ENCODE data around the gene CEP43.

Gene CEP43

GRCh38 chr6:166969390-166970002 lies 29.7 kb upstream of the CEP43 start:
- no peaks in the 10 kb centered on the region for H3K27me3 ChIP-seq (ENCODE audit: control insufficient read depth in 2 of 2, insufficient read depth in 2 of 2, low read length in 2 of 2)
- H3K4me3 ChIP-seq (ENCODE audit: low read length in 2 of 2): no peak overlapping the region
- H3K36me3 ChIP-seq (ENCODE audit: control insufficient read depth in 2 of 2, insufficient read depth in 2 of 2, low read length in 2 of 2): no peaks in the 10 kb centered on the region
- no peaks in the 10 kb centered on the region for H3K9me3 ChIP-seq (ENCODE audit: control insufficient read depth in 2 of 2, low read length in 2 of 2)
- H3K27ac ChIP-seq (ENCODE audit: low read depth in 2 of 2, low read length in 2 of 2): no peak overlapping the region
- no peak overlapping the region for H3K9ac ChIP-seq (ENCODE audit: low read depth in 1 of 2, low read length in 2 of 2)
- no peaks in the 10 kb centered on the region for H3K4me1 ChIP-seq (ENCODE audit: control insufficient read depth in 2 of 2, insufficient read depth in 2 of 2, low read length in 2 of 2)

- no peak overlapping the region for H3K27ac ChIP-seq (ENCODE audit: low read depth in 2 of 2, low read length in 2 of 2)
- H3K9ac ChIP-seq (ENCODE audit: low read depth in 1 of 2, low read length in 2 of 2): no peak overlapping the region
- H3K9me3 ChIP-seq (ENCODE audit: control insufficient read depth in 2 of 2, low read length in 2 of 2): no peaks in the 10 kb centered on the region
- no peaks in the 10 kb centered on the region for H3K4me1 ChIP-seq (ENCODE audit: control insufficient read depth in 2 of 2, insufficient read depth in 2 of 2, low read length in 2 of 2)
- H3K4me3 ChIP-seq (ENCODE audit: low read length in 2 of 2): no peak overlapping the region
- H3K27me3 ChIP-seq (ENCODE audit: control insufficient read depth in 2 of 2, insufficient read depth in 2 of 2, low read length in 2 of 2): no peaks in the 10 kb centered on the region
- H3K36me3 ChIP-seq (ENCODE audit: control insufficient read depth in 2 of 2, insufficient read depth in 2 of 2, low read length in 2 of 2): no peaks in the 10 kb centered on the region
Observed at GRCh38 chr6:166970091-166970490, 29.1 kb upstream of the CEP43 start.

DNA sequence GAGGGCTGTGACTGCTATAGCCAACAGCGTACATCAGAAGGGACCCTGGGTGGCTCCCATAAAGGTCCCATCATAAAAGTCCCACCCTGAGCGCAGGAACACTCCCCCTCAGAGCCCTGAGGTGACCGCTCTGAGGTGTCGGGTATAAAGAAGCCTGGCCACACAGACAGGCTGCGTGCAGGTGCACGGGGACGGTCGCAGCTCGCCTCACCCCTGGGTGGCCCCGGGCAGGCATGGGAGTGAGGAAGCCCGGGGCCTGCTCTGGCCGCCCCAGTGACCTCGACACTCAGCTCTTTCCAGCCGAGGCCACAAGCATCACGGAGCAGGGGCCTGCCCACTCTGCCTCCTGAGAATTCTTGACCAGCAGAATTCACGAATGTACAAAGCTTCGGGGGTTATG lies 28.4 kb upstream of the CEP43 start:
- Histone ChIP-seq H3K4me1 (ENCODE audit: control insufficient read depth in 2 of 2, insufficient read depth in 2 of 2, low read length in 2 of 2) (no peaks in the 10 kb centered on the region), H3K9me3 (ENCODE audit: control insufficient read depth in 2 of 2, low read length in 2 of 2) (no peaks in the 10 kb centered on the region), H3K4me3 (ENCODE audit: low read length in 2 of 2) (no peak overlapping the region), H3K27ac (ENCODE audit: low read depth in 2 of 2, low read length in 2 of 2) (no peak overlapping the region), H3K27me3 (ENCODE audit: control insufficient read depth in 2 of 2, insufficient read depth in 2 of 2, low read length in 2 of 2) (no peaks in the 10 kb centered on the region), H3K36me3 (ENCODE audit: control insufficient read depth in 2 of 2, insufficient read depth in 2 of 2, low read length in 2 of 2) (no peaks in the 10 kb centered on the region), H3K9ac (ENCODE audit: low read depth in 1 of 2, low read length in 2 of 2) (no peak overlapping the region)

- Histone ChIP-seq H3K9me3 (ENCODE audit: control insufficient read depth in 2 of 2, low read length in 2 of 2) (no peaks in the 10 kb centered on the region), H3K4me3 (ENCODE audit: low read length in 2 of 2) (no peak overlapping the region), H3K9ac (ENCODE audit: low read depth in 1 of 2, low read length in 2 of 2) (no peak overlapping the region), H3K36me3 (ENCODE audit: control insufficient read depth in 2 of 2, insufficient read depth in 2 of 2, low read length in 2 of 2) (no peaks in the 10 kb centered on the region), H3K27me3 (ENCODE audit: control insufficient read depth in 2 of 2, insufficient read depth in 2 of 2, low read length in 2 of 2) (no peaks in the 10 kb centered on the region), H3K27ac (ENCODE audit: low read depth in 2 of 2, low read length in 2 of 2) (no peak overlapping the region), H3K4me1 (ENCODE audit: control insufficient read depth in 2 of 2, insufficient read depth in 2 of 2, low read length in 2 of 2) (no peaks in the 10 kb centered on the region)
Observed at GRCh38 chr6:166971271-166971670, 27.9 kb upstream of the CEP43 start.

- H3K9me3 ChIP-seq (ENCODE audit: control insufficient read depth in 2 of 2, low read length in 2 of 2): no peaks in the 10 kb centered on the region
- H3K4me1 ChIP-seq (ENCODE audit: control insufficient read depth in 2 of 2, insufficient read depth in 2 of 2, low read length in 2 of 2): no peaks in the 10 kb centered on the region
- no peaks in the 10 kb centered on the region for H3K36me3 ChIP-seq (ENCODE audit: control insufficient read depth in 2 of 2, insufficient read depth in 2 of 2, low read length in 2 of 2)
- H3K4me3 ChIP-seq (ENCODE audit: low read length in 2 of 2): no peak overlapping the region
- H3K9ac ChIP-seq (ENCODE audit: low read depth in 1 of 2, low read length in 2 of 2): no peak overlapping the region
- H3K27me3 ChIP-seq (ENCODE audit: control insufficient read depth in 2 of 2, insufficient read depth in 2 of 2, low read length in 2 of 2): no peaks in the 10 kb centered on the region
- no peak overlapping the region for H3K27ac ChIP-seq (ENCODE audit: low read depth in 2 of 2, low read length in 2 of 2)
Observed at GRCh38 chr6:166972101-166972500, 27.1 kb upstream of the CEP43 start.

- Histone ChIP-seq H3K27me3 (ENCODE audit: control insufficient read depth in 2 of 2, insufficient read depth in 2 of 2, low read length in 2 of 2) (no peaks in the 10 kb centered on the region), H3K9me3 (ENCODE audit: control insufficient read depth in 2 of 2, low read length in 2 of 2) (no peaks in the 10 kb centered on the region), H3K4me1 (ENCODE audit: control insufficient read depth in 2 of 2, insufficient read depth in 2 of 2, low read length in 2 of 2) (no peaks in the 10 kb centered on the region), H3K4me3 (ENCODE audit: low read length in 2 of 2) (no peak overlapping the region), H3K27ac (ENCODE audit: low read depth in 2 of 2, low read length in 2 of 2) (no peak overlapping the region), H3K9ac (ENCODE audit: low read depth in 1 of 2, low read length in 2 of 2) (no peak overlapping the region), H3K36me3 (ENCODE audit: control insufficient read depth in 2 of 2, insufficient read depth in 2 of 2, low read length in 2 of 2) (no peaks in the 10 kb centered on the region)
Observed at GRCh38 chr6:166976636-166977035, 22.6 kb upstream of the CEP43 start.

DNA sequence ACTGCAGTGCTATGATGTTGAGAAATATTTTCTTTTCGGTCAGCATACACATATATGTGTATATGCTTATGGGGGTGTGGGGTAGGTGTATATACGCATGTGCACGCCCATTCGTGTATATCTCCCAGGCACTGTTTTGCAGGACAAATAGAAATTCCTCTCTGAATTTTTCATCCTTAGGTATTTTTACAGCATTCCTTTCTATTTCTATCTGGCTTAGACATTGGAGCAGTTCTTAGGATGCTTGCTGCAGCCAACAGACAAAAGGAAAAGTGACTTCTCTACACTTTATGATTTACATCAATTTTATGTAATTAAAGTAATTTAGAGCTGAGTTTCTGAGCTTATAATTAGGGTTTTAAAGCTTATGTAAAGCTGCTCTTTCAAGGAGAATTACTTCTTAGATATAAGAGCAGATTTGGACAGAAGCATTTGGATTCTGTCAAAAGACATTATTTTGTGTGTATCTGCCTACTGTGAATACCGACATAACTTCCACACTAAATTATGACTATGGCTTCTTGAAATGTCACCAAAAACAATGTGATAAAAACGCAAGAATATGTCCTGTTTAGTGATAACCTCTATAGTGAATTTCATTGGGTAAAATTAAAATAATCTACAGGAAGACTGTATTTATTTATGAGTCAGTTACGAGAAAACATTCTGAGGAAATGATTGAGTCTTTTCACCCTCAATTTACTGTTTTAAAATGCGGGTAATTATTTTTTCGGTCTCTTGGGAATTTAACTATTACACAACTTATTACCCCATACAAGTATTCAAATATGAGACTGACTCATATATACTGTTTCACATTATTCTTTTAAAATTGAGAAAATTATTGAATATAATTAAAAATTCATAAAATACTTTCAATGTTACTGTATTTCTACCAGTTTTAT lies 21.3 kb upstream of the CEP43 start:
- Histone ChIP-seq H3K36me3 (ENCODE audit: control insufficient read depth in 2 of 2, insufficient read depth in 2 of 2, low read length in 2 of 2) (no peaks in the 10 kb centered on the region), H3K4me3 (ENCODE audit: low read length in 2 of 2) (no peak overlapping the region), H3K9ac (ENCODE audit: low read depth in 1 of 2, low read length in 2 of 2) (no peak overlapping the region), H3K4me1 (ENCODE audit: control insufficient read depth in 2 of 2, insufficient read depth in 2 of 2, low read length in 2 of 2) (no peaks in the 10 kb centered on the region), H3K27me3 (ENCODE audit: control insufficient read depth in 2 of 2, insufficient read depth in 2 of 2, low read length in 2 of 2) (no peaks in the 10 kb centered on the region), H3K9me3 (ENCODE audit: control insufficient read depth in 2 of 2, low read length in 2 of 2) (no peaks in the 10 kb centered on the region), H3K27ac (ENCODE audit: low read depth in 2 of 2, low read length in 2 of 2) (no peak overlapping the region)

DNA sequence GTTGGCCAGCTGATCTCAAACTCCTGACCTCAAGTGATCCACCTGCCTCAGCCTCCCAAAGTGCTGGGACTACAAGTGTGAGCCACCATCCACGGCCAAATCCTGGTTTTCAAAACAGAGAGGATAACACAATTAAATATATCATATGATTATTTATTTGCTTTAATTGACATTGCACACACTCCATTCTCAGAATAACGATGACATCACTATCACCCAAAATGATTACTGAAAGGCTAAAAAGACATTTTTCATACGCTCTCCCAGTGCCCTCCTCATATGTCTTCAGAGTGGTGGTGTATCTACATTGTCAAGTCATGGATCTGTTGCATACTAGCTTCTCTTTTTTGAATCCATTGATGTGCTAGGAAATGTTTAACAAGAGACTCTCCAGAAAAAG lies 18.5 kb upstream of the CEP43 start:
- H3K4me1 ChIP-seq (ENCODE audit: control insufficient read depth in 2 of 2, insufficient read depth in 2 of 2, low read length in 2 of 2): no peaks in the 10 kb centered on the region
- H3K27ac ChIP-seq (ENCODE audit: low read depth in 2 of 2, low read length in 2 of 2): no peak overlapping the region
- no peaks in the 10 kb centered on the region for H3K27me3 ChIP-seq (ENCODE audit: control insufficient read depth in 2 of 2, insufficient read depth in 2 of 2, low read length in 2 of 2)
- H3K9ac ChIP-seq (ENCODE audit: low read depth in 1 of 2, low read length in 2 of 2): no peak overlapping the region
- H3K36me3 ChIP-seq (ENCODE audit: control insufficient read depth in 2 of 2, insufficient read depth in 2 of 2, low read length in 2 of 2): no peaks in the 10 kb centered on the region
- H3K9me3 ChIP-seq (ENCODE audit: control insufficient read depth in 2 of 2, low read length in 2 of 2): no peaks in the 10 kb centered on the region
- no peak overlapping the region for H3K4me3 ChIP-seq (ENCODE audit: low read length in 2 of 2)

DNA sequence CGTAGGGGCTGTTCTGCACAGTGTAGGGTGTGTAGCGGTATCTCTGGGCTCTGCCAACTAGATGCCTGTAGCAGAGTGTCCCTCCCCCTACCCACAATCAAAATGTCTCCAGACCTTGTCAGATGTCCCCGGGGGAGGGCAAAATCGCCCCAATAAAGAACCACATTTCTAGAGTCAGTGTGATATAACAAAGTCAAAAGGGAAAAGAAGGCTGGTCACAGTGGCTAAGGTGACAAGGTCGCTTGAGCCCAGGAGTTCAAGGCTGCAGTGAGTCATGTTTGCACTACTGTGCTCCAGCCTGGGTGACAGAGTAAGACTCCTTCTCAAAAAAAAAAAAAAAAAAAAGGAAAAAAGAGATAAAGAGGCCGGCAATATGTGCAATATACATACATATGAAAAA lies 11.7 kb upstream of the CEP43 start:
- Histone ChIP-seq H3K4me1 (ENCODE audit: control insufficient read depth in 2 of 2, insufficient read depth in 2 of 2, low read length in 2 of 2) (no peaks in the 10 kb centered on the region), H3K36me3 (ENCODE audit: control insufficient read depth in 2 of 2, insufficient read depth in 2 of 2, low read length in 2 of 2) (no peaks in the 10 kb centered on the region), H3K9me3 (ENCODE audit: control insufficient read depth in 2 of 2, low read length in 2 of 2) (no peaks in the 10 kb centered on the region), H3K27ac (ENCODE audit: low read depth in 2 of 2, low read length in 2 of 2) (no peak overlapping the region), H3K27me3 (ENCODE audit: control insufficient read depth in 2 of 2, insufficient read depth in 2 of 2, low read length in 2 of 2) (no peaks in the 10 kb centered on the region), H3K4me3 (ENCODE audit: low read length in 2 of 2) (no peak overlapping the region), H3K9ac (ENCODE audit: low read depth in 1 of 2, low read length in 2 of 2) (no peak overlapping the region)

GRCh38 chr6:166987930-166988329 lies 11.3 kb upstream of the CEP43 start:
- H3K9ac ChIP-seq (ENCODE audit: low read depth in 1 of 2, low read length in 2 of 2): no peak overlapping the region
- H3K4me3 ChIP-seq (ENCODE audit: low read length in 2 of 2): no peak overlapping the region
- no peaks in the 10 kb centered on the region for H3K27me3 ChIP-seq (ENCODE audit: control insufficient read depth in 2 of 2, insufficient read depth in 2 of 2, low read length in 2 of 2)
- H3K36me3 ChIP-seq (ENCODE audit: control insufficient read depth in 2 of 2, insufficient read depth in 2 of 2, low read length in 2 of 2): no peaks in the 10 kb centered on the region
- H3K9me3 ChIP-seq (ENCODE audit: control insufficient read depth in 2 of 2, low read length in 2 of 2): no peaks in the 10 kb centered on the region
- no peaks in the 10 kb centered on the region for H3K4me1 ChIP-seq (ENCODE audit: control insufficient read depth in 2 of 2, insufficient read depth in 2 of 2, low read length in 2 of 2)
- H3K27ac ChIP-seq (ENCODE audit: low read depth in 2 of 2, low read length in 2 of 2): no peak overlapping the region

Measured in mucosa of rectum (tissue), 2 donors.